NB4 (cell line): ENCODE results near the gene SIL1.

Experiments
- CTCF ChIP-seq: IDR thresholded peaks from one replicate; pipeline ENCODE4 v1.5.1; 2012; ENCODE audit warnings: low read depth, low read length
- MAX ChIP-seq: IDR thresholded peaks from 2 replicates; pipeline ENCODE4 v1.6.1; 2011; ENCODE audit warnings: low read depth, low read length
- MYC ChIP-seq: IDR thresholded peaks from 2 replicates; pipeline ENCODE4 v1.6.1; 2011; ENCODE audit warnings: low read depth, low read length
- POLR2A ChIP-seq: IDR thresholded peaks from 2 replicates; pipeline ENCODE4 v1.6.1; 2011; ENCODE audit warnings: mild to moderate bottlenecking; ENCODE audit not compliant: insufficient read length; ENCODE audit errors: extremely low read depth

GRCh38 chr5:138969323-138970002, 228.7 kb downstream of the SIL1 start:
- TF ChIP-seq CTCF (no peak), POLR2A (no peak), MAX (no peak), MYC (no peak)
